Upper lobe of left lung (tissue), 4 donors: ENCODE measurements around the gene RBM48.

ENCODE experiments used
- EP300 ChIP-seq, 4 donors: sonication (generic); formaldehyde crosslinking; IDR thresholded peaks; one replicate each; pipeline ENCODE4 v1.5.1; 2017; ENCODE audit warnings: antibody characterized with exemption in 4 of 4, control low read depth in 2 of 4
- POLR2A ChIP-seq, 4 donors: fragments of 450-650 bp; IDR thresholded peaks; one replicate each; pipeline ENCODE4 v1.5.1; 2016 to 2017; ENCODE audit warnings: antibody characterized with exemption in 4 of 4, mild to moderate bottlenecking in 2 of 4
- POLR2AphosphoS5 ChIP-seq, 2 donors: sonication (generic); formaldehyde crosslinking; IDR thresholded peaks; one replicate each; pipeline ENCODE4 v1.5.1; 2017; ENCODE audit warnings: antibody characterized with exemption in 2 of 2
- TF ChIP-seq, protein P1 (sequence below), 6 experiments: fragments of 450-650 bp in 4 of 6; fragments of 200-600 bp in 2 of 6; sonication (generic) in 2 of 6; IDR thresholded peaks; one replicate each; pipeline ENCODE4 v1.5.1; 2016 to 2019; ENCODE audit warnings: antibody characterized with exemption in 6 of 6

DNA sequence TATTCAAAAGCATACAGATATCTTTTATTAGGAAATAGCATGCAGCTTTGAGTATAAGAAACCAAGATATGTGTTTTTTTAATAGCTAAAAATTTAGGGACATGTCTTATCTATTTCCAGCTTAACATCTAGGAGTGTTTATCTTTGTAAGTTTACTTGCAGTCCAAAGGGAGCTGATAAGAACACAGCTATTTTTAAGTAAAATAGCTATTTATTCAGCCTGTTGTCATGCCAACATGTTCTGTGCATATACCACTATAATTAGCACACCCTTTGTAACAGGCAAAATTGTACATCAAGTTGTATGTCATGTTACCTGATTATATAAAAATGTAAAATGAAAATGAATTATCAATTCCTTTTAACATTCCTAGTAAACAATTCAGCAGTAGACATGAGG is 32.0 kb downstream of the RBM48 start:
- TF ChIP-seq, protein P1, sequence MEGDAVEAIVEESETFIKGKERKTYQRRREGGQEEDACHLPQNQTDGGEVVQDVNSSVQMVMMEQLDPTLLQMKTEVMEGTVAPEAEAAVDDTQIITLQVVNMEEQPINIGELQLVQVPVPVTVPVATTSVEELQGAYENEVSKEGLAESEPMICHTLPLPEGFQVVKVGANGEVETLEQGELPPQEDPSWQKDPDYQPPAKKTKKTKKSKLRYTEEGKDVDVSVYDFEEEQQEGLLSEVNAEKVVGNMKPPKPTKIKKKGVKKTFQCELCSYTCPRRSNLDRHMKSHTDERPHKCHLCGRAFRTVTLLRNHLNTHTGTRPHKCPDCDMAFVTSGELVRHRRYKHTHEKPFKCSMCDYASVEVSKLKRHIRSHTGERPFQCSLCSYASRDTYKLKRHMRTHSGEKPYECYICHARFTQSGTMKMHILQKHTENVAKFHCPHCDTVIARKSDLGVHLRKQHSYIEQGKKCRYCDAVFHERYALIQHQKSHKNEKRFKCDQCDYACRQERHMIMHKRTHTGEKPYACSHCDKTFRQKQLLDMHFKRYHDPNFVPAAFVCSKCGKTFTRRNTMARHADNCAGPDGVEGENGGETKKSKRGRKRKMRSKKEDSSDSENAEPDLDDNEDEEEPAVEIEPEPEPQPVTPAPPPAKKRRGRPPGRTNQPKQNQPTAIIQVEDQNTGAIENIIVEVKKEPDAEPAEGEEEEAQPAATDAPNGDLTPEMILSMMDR (IDR thresholded peaks at IDR 0.05) = no peak
- TF ChIP-seq EP300 (IDR thresholded peaks at IDR 0.05) (no peak), POLR2AphosphoS5 (IDR thresholded peaks at IDR 0.05) (no peak), POLR2A (IDR thresholded peaks at IDR 0.05) (no peak)
